ENCODE results near the gene MRGPRF.

MRGPRF gene

GRCh38 chr11:68968306-68969250, 44.5 kb downstream of the MRGPRF start:
- no peak for DNase-seq (ENCODE audit: low read depth in 3 of 3, low spot score in 1 of 3)

DNA sequence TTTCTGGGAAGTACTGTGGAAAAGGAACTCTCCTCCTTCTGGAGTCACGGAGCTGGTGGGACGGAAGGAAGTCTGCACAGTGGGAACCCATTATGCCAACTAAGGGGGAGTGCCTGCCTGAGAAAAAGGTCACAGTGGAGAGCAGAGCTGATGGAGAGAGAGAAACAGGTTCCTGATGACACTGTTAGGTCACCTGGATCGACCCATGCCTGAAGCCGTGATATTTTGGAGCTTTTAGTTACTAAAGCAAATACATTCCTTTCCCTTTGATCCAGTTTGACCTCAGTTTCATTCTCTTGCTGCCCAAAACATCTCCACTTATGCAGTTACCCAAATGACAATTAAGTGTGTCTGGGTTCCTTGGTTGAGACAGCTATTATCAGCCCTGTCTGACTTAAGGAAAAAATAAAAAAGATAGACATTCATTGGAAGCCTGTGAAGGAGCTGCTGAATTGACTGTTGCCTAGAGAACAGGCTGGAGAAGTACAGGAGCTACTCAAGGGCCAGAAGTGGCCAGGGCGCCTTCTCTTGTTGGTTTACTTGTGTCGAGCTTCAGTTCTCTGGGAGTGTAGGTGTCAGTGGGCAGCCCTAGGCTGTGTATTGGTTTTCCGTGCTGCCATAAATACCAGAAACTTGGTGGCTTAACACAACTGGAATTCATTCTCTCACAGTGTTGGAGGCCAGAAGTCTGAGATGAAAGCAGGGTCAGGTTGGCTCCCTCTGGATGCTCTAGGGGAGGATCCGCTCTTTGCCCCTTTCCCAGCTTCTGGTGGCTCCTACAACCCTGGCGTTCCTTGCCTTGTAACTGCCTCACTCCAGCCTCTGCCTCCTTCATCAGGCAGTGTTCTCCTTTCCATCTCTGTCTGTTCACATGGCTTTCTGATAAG, 45.9 kb downstream of the MRGPRF start:
- DNase-seq (ENCODE audit: low read depth in 3 of 3, low spot score in 1 of 3): no peak

GRCh38 chr11:68965901-68966853, 46.9 kb downstream of the MRGPRF start:
- DNase-seq (ENCODE audit: low read depth in 3 of 3, low spot score in 1 of 3): no peak

DNA sequence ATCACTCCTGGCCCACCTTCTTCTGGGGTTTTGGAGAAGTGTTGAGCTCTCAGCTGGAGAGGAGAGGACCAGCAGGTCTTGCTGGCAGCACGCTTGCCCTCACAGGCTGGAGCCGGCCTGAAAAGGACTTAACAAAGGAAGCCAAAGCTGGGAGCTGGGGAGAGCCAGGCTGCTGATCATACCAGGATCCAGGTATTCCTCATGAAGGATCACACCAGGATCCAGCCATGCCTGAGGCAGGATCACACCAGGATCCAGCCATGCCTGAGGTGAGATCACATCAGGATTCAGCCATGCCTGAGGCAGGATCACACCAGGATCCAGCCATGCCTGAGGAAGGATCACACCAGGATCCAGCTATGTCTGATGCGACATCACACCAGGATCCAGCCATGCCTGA, 49.3 kb downstream of the MRGPRF start:
- DNase-seq (ENCODE audit: low read depth in 3 of 3, low spot score in 1 of 3): no peak

DNA sequence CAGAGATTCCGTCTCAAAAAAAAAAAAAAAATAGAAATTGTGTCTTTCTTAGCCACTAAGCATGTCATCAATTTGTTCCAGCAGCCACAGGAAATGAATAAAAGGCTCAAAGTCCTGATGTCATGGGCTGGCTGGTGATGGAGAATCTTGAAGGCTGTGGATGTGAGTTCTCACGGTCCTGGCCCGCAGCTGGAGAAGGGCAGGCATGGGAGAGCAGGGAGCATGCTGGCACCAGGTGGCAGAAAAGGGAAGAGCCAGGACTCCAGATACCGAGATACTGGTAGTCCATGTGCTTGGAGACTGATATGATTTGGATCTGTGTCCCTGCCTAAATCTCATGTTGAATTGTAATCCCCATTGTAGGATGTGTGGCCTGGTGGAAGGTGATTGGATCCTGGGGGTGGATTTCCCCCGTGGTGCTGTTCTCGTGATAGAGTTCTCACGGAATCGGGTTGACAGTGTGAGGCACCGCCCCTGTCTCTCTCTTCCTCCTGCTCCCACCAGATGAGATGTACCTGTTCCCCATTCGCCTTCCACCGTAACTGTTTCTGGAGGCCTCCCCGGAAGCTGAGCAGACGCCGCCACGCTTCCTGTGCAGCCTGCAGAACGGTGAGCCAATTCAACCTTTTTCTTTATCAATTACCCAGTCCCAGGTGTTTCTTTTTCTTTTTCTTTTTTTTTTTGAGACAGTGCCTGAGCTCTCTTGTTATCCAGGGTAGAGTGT, 50.4 kb downstream of the MRGPRF start:
- DNase-seq (ENCODE audit: low read depth in 3 of 3, low spot score in 1 of 3): peak in 2 of 3 donors; percentile 4 to 8

- no peak for DNase-seq (ENCODE audit: low read depth in 3 of 3, low spot score in 1 of 3)
These were observed 51.8 kb downstream of the MRGPRF start for GRCh38 chr11:68961245-68961644.

- DNase-seq (ENCODE audit: low read depth in 3 of 3, low spot score in 1 of 3): no peak
These were observed 52.6 kb downstream of the MRGPRF start for GRCh38 chr11:68960294-68961071.

GRCh38 chr11:68959465-68960293, 53.4 kb downstream of the MRGPRF start:
- no peak for DNase-seq (ENCODE audit: low read depth in 3 of 3, low spot score in 1 of 3)

DNA sequence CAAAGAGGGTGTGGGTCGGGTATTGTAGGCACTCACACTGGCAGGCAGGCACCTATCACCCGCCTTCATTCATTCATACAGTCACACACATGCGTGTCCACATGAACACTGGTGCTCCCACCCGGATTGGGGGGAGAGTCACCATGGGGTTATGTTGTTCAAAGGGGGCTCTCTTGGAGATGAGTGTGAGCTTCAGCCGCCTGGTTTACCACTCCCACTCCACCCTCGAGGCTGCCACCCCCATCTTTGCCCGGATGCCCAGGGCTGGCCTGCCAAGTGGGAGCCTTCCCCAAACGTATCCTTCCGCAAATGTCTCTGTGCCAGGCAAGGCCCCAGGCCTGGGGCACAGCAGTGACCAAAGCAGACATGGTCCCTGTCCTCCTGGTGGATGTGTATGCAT, 54.8 kb downstream of the MRGPRF start:
- DNase-seq (ENCODE audit: low read depth in 3 of 3, low spot score in 1 of 3): no peak

- no peak for DNase-seq (ENCODE audit: low read depth in 3 of 3, low spot score in 1 of 3)
These were observed 56.3 kb downstream of the MRGPRF start for GRCh38 chr11:68956547-68957254.

DNA sequence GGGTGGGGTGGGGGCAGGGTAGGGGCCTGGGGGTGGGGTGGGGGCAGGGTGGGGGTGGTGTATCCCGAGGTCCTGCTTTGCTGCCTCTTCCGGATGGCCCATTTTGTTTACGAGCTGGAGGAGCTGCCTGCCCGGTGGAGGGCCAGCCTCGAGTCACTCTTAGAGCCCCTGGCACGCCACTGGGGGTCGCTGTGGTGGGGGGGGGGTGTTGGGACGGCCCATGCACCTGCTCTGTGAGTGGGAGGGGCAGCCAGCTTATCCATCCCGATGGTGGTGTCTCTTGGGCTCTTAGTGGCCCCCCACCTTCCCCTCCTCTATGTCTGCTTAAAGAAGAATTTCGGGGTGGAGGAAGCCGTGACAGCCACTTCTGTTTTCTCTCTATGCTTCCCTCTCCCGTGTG, 56.9 kb downstream of the MRGPRF start:
- no peak for DNase-seq (ENCODE audit: low read depth in 3 of 3, low spot score in 1 of 3)

GRCh38 chr11:68955607-68955958, 57.5 kb downstream of the MRGPRF start:
- no peak for DNase-seq (ENCODE audit: low read depth in 3 of 3, low spot score in 1 of 3)

- DNase-seq (ENCODE audit: low read depth in 3 of 3, low spot score in 1 of 3): no peak
These were observed 58.0 kb downstream of the MRGPRF start for GRCh38 chr11:68954836-68955606.

All from stimulated activated CD4-positive, alpha-beta T cell treated with anti-CD3 and anti-CD28 coated beads, TNF-alpha, amount 100 ng/mL, for 1 hour (primary cell).